ENCODE results near the gene SCTR.

SCTR gene

DNA sequence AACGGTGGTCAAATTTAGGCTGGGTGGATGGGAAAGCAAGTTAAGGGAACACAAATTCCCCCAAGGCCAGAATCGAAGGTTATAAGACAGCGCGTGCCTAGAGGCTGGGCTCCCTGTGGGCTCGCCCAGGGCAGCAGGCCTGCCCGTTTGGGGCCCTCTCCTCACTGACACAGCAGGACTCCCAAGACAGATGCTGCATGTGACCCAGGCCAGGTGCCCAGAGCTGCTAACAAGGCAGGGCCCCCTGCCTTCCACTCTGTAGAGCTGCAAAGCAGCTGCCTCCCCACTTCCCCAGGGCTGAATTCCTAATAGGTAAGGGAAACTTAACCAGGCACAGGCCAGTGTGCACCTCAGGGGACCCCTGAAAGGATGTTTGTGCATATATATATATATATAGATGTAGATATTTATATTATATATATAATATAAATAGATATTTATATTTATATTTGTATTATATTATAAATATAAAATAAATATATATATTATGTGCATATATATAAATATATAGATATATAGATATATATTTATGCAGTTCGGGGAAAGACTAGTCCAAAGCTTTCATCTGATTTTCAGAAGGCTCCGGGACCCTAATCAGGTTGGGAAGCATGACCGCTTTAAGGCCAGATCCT, 48.9 kb downstream of the SCTR start:
- FAIRE-seq (no peak), DNase-seq (ENCODE audit: insufficient read length, low spot score) (no peak)
- TF ChIP-seq, protein P1, sequence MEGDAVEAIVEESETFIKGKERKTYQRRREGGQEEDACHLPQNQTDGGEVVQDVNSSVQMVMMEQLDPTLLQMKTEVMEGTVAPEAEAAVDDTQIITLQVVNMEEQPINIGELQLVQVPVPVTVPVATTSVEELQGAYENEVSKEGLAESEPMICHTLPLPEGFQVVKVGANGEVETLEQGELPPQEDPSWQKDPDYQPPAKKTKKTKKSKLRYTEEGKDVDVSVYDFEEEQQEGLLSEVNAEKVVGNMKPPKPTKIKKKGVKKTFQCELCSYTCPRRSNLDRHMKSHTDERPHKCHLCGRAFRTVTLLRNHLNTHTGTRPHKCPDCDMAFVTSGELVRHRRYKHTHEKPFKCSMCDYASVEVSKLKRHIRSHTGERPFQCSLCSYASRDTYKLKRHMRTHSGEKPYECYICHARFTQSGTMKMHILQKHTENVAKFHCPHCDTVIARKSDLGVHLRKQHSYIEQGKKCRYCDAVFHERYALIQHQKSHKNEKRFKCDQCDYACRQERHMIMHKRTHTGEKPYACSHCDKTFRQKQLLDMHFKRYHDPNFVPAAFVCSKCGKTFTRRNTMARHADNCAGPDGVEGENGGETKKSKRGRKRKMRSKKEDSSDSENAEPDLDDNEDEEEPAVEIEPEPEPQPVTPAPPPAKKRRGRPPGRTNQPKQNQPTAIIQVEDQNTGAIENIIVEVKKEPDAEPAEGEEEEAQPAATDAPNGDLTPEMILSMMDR (IDR thresholded peaks at IDR 0.05; ENCODE audit: insufficient read depth, missing control alignments), result no peak

DNA sequence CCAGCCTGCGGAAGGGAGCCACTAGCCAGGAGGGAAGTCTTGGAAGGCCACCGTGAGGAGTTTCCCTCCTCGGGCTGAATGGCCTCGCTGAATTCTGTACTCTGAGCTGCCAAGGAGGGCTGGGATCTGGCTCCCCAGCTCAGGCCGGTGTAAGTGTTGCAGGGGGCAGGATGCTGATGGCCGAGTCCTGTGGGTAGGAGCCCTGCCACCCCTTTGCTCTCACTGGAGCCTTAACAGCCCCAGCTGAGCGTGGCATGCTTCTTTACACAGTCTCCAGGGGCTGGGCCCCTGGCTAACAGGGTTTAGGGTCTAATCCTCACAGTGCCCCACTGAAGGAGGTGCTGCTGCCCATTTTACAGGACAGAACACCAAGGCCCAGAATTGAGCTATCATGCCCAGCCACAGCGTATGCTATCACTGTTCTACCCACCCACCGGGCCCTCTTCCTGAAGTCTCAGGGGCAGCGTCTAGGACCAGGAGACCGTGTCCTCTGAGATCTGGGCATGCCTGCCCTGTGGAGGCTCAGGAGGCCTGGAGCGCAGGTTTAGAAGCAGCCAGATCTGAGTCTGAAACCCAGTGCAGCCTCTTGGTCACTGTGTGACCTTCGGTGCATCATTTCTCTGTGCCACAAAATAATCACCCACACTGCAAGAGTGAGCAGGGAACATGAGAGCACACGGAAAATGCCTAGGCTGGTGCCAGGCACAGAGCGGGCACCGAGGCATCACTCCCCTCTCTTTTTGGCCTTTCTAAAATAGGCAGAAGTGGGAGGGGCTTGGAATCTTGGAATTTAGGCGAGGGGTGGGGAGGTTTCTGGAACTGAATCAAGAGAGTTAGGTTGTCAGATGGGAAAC, 49.7 kb downstream of the SCTR start:
- DNase-seq (ENCODE audit: insufficient read length, low spot score), result no peak
- FAIRE-seq, result no peak
- TF ChIP-seq, protein P1 (IDR thresholded peaks at IDR 0.05; ENCODE audit: insufficient read depth, missing control alignments), result no peak

DNA sequence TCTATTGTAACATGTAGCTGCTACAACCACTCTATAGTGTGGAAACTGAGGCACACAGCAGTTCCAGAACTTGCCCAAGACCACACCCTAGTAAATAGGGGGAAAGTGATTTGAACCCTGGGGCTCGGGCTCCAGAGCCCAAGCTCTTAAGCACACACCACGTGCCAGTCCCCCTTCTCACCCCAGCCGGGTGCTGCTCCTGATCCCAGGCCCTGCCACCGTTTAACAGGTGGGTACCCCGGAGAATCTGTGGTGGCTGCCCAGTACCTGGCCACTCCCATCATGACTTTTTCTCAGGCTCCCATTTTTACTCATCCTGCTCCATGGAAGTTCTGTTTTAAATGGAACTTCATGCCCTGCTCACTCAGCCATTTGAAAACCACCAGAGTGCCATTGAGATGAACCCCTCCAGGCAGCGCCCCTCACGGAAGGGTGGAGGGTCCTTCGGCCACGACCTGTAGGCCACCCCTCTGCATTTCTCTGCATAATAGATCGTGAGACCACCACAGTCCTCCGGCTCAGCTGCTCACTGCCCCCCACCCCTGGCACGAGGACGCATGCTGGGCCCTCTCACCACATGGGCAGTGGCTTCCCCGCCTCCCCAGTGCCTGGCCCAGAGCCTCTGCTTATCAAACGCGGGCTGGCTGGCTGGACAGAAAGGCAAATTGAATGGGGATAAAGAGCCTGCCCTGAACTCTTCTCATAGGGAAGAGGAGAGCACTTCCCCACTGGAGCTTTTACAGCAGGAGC, 50.5 kb downstream of the SCTR start:
- no peak for FAIRE-seq
- TF ChIP-seq, protein P1 (IDR thresholded peaks at IDR 0.05; ENCODE audit: insufficient read depth, missing control alignments), result no peak
- no peak for DNase-seq (ENCODE audit: insufficient read length, low spot score)

DNA sequence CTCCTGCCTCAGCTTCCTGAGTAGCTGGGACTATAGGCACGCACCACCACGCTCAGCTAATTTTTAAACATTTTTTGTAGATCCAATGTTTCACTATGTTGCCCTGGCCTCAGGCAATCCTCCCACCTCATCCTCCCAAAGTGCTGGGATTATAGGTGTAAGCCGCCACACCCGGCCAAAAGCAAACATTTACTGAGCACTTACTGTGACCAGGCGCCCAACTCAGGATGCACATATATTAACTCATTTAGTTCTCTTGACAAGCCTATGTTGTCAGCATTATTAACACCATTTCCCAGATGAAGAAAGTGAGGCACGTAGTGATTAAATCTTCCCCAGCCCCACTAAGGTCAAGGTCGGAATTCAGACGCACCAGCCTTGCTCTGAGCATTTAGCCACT, 51.5 kb downstream of the SCTR start:
- no peak for DNase-seq (ENCODE audit: insufficient read length, low spot score)
- TF ChIP-seq, protein P1 (IDR thresholded peaks at IDR 0.05; ENCODE audit: insufficient read depth, missing control alignments), result no peak
- FAIRE-seq, result no peak

DNA sequence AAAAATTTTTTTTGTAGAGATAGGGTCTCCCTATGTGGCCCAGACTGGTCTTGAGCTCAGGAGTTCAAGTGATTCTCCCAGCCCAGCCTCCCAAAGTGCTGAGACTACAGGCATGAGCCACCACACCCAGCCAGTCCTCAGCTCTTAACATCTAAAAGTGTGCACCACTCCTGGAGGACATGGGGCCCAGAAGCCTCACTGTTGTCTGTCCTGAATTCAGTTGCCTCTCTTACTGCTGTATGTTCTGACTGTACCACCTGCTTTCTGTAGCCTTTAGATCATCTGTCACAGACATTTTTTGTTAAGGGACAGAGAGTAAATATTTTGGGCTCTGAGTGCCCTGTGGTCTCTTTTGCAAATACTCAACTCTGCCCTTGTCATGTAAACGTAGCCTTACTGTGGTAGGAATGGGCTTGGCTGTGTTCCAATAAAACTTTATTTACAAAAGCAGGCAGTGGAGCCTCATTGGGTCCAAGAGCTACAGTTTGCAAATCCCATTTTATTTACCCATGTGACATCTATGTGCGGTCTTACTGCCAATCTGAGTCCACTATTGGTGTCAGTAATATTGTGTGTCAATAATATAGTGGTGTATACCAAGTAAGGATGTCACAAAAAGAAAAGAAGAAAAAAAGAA, 54.5 kb downstream of the SCTR start:
- TF ChIP-seq, protein P1 (IDR thresholded peaks at IDR 0.05; ENCODE audit: insufficient read depth, missing control alignments), result no peak
- DNase-seq (ENCODE audit: insufficient read length, low spot score) (no peak), FAIRE-seq (no peak)

DNA sequence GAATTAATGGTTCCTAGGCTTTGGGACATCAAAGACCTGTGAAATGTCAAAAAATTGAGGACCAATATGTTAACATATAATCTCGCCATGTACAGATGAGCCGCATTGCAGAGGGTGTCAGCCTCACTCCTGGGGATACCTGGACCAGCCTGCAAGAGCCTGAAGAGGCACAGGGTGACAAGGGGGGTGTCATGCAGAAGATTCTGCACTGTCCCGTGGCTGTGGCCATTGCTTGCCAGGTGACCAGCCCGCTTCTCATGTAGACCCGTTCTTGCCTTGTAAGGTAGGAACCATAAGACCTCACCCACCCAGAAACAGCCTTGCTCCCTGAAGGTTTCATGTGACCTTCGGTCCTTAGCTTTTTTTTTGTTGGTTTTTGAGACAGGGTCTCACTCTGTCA, 55.2 kb downstream of the SCTR start:
- FAIRE-seq, result no peak
- no peak for DNase-seq (ENCODE audit: insufficient read length, low spot score)
- TF ChIP-seq, protein P1 (IDR thresholded peaks at IDR 0.05; ENCODE audit: insufficient read depth, missing control alignments), result no peak

Measured in D721Med (cell line).